SHP77 (cell line): ENCODE results near the gene ADGRE3.

Source experiments
- DNase-seq, 2 experiments: peaks; one replicate each; lab custom pipeline; 2025; lab: John Stamatoyannopoulos, UW

ADGRE3 gene

DNA sequence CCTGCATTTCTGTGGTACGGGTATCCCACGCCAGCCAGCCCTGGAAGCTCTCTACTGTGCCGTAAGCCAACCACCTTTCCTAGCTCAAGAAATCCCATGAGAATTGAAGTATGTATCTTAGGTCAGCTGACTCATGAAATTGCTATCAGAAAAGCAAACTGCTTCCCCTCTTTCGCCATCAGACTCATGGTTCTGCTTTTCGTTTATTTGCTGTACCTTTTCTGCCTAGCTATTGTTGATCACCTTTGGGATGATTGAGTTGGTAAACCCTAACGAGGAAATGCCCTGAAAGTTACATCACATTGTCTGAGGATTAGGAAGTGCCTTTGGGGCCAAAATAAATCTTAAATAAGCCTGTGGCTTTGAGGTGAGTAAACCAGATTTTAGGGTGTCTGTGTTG is at the start of gene ADGRE3:
Gene ADGRE3 (minus strand): TSS at position 81 of the 400 bp plus-strand sequence. CDS start 74 bp downstream, at position 7.
- no peak for DNase-seq

GRCh38 chr19:14722127-14722526 is 47.5 kb upstream of the ADGRE3 start:
- DNase-seq = no peak

DNA sequence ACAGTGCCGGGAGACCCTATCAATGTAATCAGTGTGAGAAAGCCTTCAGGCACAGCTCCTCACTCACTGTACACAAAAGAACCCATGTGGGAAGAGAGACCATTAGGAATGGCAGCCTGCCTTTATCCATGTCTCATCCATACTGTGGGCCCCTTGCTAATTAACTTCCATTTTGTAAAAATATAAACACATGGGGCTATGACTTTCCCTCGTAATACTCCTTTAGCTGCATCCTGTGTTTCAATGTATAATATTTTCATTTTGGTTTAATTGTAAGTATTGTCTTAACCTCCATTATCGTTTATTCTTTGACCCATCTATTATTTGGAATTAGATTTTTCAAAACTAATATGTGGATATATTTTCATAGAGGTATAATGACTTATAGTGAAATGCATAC is 44.5 kb upstream of the ADGRE3 start:
- DNase-seq = no peak

- no peak for DNase-seq
Measured at GRCh38 chr19:14718522-14719116, 44.0 kb upstream of the ADGRE3 start.

DNA sequence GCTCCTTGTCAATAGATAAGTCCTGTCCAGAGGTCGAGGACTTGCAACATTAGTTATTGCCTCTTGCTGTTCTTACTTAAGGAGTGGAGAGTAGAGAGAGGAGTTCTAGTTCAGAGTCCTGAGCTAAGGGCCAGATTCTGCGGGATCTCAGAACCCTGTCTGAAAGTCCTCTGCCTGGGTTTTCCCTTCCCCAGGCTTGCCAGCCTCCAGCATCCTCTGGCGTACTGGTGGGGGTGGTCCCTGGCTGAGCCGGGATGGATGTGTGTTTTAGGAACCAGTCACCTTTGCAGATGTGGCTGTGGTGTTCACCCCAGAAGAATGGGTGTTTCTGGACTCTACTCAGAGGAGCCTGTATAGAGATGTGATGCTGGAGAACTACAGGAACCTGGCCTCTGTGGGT is 41.2 kb upstream of the ADGRE3 start:
- no peak for DNase-seq

- DNase-seq = no peak
Measured at GRCh38 chr19:14704450-14704849, 29.8 kb upstream of the ADGRE3 start.

DNA sequence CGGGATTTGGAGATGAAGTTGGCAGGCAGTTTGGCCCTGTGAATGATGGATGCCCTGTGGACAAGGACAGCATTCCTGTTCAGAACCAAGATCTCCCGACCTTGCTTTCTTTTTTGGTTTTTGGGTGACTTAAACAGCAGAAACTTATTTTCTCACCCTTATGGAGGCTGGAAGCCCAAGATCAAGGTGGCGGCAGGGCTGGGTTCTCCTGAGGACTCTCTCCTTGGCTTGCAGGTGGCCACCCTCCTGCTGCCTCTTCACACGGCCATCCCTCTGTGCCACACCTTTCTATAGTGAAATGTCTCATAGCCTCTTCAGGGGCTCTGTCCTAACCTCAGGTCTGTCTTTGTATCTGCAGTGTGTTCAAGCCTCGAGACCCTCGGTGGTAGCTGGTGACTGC is 29.2 kb upstream of the ADGRE3 start:
- DNase-seq = no peak

- DNase-seq = no peak
Measured at GRCh38 chr19:14700711-14701375, 26.2 kb upstream of the ADGRE3 start.

- DNase-seq = no peak
Measured at GRCh38 chr19:14699641-14700040, 25.0 kb upstream of the ADGRE3 start.

GRCh38 chr19:14695471-14695870 is 20.8 kb upstream of the ADGRE3 start:
- no peak for DNase-seq

GRCh38 chr19:14694641-14695266 is 20.1 kb upstream of the ADGRE3 start:
- no peak for DNase-seq

GRCh38 chr19:14689598-14690503 is 15.2 kb upstream of the ADGRE3 start, which contains the start of gene ZNF333:
ZNF333 (plus strand) TSS chr19:14690048; CDS start chr19:14693492, 3,444 bp downstream.
- peak; percentile 84 to 85 for DNase-seq

- DNase-seq = peak; percentile 18 to 30
Measured at GRCh38 chr19:14686411-14686810, 11.8 kb upstream of the ADGRE3 start.

DNA sequence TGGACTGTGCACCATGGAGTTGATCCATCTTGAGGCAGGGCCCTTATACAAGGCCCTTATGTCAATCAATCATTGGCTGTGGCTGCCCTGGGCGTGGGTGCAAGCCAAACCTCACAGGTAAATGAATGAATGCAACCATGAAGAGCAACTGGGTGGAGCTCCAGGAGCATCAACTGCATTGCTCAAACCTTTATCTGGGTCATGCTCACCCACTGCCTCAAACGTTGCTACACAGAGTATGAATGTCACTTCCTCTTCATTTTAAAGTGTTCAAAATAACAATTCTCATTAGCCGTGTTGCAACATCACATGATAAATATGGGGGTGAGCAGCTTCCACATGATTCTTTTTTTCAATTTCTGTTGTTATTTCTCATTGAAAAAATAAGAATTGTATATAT is 8.8 kb upstream of the ADGRE3 start:
- DNase-seq = no peak

GRCh38 chr19:14682084-14682483 is 7.4 kb upstream of the ADGRE3 start:
- DNase-seq = no peak

GRCh38 chr19:14678199-14678598 is 3.6 kb upstream of the ADGRE3 start:
- DNase-seq = no peak

GRCh38 chr19:14677464-14677863 is 2.8 kb upstream of the ADGRE3 start:
- DNase-seq = no peak

DNA sequence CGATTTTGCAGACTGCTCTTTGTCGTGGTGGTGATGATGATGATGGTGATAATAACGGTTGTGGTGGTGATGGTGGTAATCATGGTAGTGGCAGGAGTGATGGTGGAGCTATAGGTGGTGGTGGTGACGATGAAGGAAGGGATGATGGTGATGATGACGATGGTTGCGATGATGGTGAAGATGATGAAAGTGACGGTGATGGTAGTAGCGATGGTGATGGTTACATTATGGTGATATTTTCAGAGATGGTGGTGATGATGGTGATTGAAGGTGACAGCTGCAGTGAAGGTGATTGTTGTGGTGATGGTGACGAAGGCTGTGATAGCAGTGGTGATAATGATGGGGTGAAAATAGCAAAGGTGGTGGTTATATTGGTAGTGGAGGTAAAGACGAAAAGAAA is 2.1 kb upstream of the ADGRE3 start:
- DNase-seq = no peak

GRCh38 chr19:14673088-14673487 is 1.6 kb downstream of the ADGRE3 start:
- DNase-seq = no peak

GRCh38 chr19:14672188-14672872 is 2.3 kb downstream of the ADGRE3 start:
- DNase-seq = no peak

DNA sequence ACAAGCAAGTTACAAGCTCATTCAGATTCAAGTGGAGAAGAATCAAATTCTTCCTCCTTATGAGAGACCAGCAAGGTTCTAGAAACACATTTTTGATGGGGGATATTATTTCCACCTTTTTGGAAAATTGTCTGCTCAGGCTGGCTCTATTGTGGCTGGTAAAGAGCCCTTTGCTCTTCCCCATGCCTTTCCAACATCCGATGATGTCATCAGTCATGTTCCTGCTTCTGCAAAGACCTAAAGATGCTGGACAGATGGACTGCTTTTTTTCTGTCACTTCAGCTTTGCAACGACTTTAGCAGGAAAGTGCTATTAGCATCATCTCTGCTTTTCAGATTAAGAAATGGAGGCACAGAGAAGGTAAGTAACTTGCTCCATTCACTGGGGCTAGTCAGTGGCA is 4.2 kb downstream of the ADGRE3 start:
- no peak for DNase-seq

DNA sequence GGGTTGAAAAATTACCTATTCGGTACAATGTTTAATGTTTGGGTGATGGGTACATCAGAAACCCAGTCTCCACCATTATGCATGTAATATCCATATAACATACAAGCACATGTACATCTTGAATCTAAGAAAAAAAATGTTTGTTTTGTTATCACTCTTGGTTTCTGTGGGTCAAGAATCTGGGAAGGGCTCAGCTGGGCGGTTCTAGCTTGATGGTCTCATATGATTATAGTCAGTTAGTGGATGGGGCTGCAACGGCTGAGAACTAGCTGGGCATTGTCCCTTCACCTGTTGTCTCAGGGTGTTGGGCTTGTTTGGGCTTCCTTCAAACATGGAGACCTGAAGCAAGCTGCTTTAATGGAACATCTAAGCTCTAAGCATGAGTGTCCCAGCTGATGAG is 4.7 kb downstream of the ADGRE3 start:
- DNase-seq = no peak
